ENCODE results near the gene RUNX3. TPM values are rescaled to one million over a fixed set of nuclear protein-coding genes. Genes with fewer than 3 reads are reported as not detected.

The RUNX3 gene
- total and polyA plus RNA-seq, 2 of the 8 experiments (the other 6 are each of a cell fraction or from before 2014, with no cell fraction given) = 0.62 to 0.82 TPM

- TF ChIP-seq RNF2 (IDR thresholded peaks at IDR 0.05; ENCODE audit: borderline replicate concordance, low read depth, low read length, missing control alignments, poor library complexity, severe bottlenecking) (no peak), CREB1 (IDR thresholded peaks at IDR 0.05) (no peak), CHD2 (IDR thresholded peaks at IDR 0.05; ENCODE audit: low read length) (no peak), TBP (IDR thresholded peaks at IDR 0.05; ENCODE audit: low read depth, low read length) (no peak), SUZ12 (IDR thresholded peaks at IDR 0.05; ENCODE audit: low read length) (no peak)
Observed at GRCh38 chr1:24946861-24947658, 17.0 kb upstream of the RUNX3 start (continued).

All from H1 (cell line).